PFSK-1 (cell line): ENCODE results near the gene TOM1L2.

Experiments used
- POLR2AphosphoS5 ChIP-seq: IDR thresholded peaks from 2 replicates; pipeline ENCODE4 v1.6.1; 2012; ENCODE audit warnings: low read depth, mild to moderate bottlenecking, control low read depth, low read length, moderate library complexity
- REST ChIP-seq, 2 experiments: IDR thresholded peaks; 2 replicates each; pipeline versions ENCODE4 v1.6.1 to v1.8.0; 2011 to 2012; ENCODE audit warnings: low read depth in 2 of 2, low read length in 2 of 2, control low read depth in 1 of 2, inconsistent platforms in 1 of 2, mild to moderate bottlenecking in 1 of 2, moderate library complexity in 1 of 2; ENCODE audit not compliant: insufficient read depth in 1 of 2
- SIN3A ChIP-seq: IDR thresholded peaks from 2 replicates; pipeline ENCODE4 v1.6.1; 2012; ENCODE audit warnings: mild to moderate bottlenecking, low read length, moderate library complexity, borderline replicate concordance; ENCODE audit not compliant: insufficient read depth
- TAF1 ChIP-seq: IDR thresholded peaks from 2 replicates; pipeline ENCODE4 v1.6.1; 2012; ENCODE audit warnings: low read length, control low read depth, borderline replicate concordance; ENCODE audit not compliant: insufficient read depth

DNA sequence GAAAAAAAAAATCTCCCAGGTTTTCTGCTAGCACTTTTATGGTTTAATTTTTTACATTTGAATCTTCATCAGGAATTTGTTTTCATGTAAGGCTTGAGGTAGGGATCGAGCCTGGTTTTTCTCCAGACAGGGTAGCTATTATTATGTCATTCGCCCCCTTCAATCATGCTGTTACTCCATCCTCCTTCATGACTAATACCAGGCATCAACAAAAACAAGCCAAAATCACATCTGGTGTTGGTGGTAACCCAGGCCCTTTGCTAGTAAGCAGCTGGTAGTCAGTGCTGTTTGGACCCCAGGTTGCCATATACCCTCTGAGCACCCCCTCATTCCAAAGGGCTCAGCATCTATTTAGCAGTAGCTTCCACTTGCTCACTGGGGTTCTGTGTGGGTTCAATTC, 30.0 kb upstream of the TOM1L2 start:
- TF ChIP-seq POLR2AphosphoS5 (no peak), SIN3A (no peak), REST (IDR thresholded peaks at IDR 0.05; ENCODE audit: insufficient read depth in 1 of 2, low read depth in 2 of 2, low read length in 2 of 2) (no peak), TAF1 (no peak)
